DND-41 (cell line): ENCODE data around the gene HMOX1.

Experiments used
- ATAC-seq: fragments of 200-7000 bp; cut with Tn5 transposase; 3 replicates; pipeline ENCODE4 v1.9.1; 2021; ENCODE audit warnings: low read depth; ENCODE audit not compliant: insufficient read depth
- DNase-seq: peaks from one replicate; pipeline ENCODE4 v3.0.0-alpha.2; 2020
- H2AFZ ChIP-seq: 2 replicates; pipeline ENCODE4 v1.6.0; 2012; ENCODE audit warnings: low read depth, low read length
- H3K27ac ChIP-seq: 2 replicates; pipeline ENCODE4 v1.5.1; 2012; ENCODE audit warnings: low read length, inconsistent platforms
- H3K27me3 ChIP-seq: fragments of 200-600 bp; sonication (generic); 2 replicates; pipeline ENCODE4 v1.6.0; 2012; ENCODE audit warnings: low read length, mild to moderate bottlenecking, inconsistent platforms; ENCODE audit not compliant: insufficient read depth, poor library complexity
- H3K36me3 ChIP-seq: 2 replicates; pipeline ENCODE4 v1.5.1; 2012; ENCODE audit warnings: low read length, inconsistent platforms; ENCODE audit not compliant: insufficient read depth
- H3K4me1 ChIP-seq: 2 replicates; pipeline ENCODE4 v1.5.1; 2012; ENCODE audit warnings: mild to moderate bottlenecking, low read length; ENCODE audit not compliant: insufficient read depth
- H3K4me2 ChIP-seq: 2 replicates; pipeline ENCODE4 v1.6.0; 2012; ENCODE audit warnings: mild to moderate bottlenecking, moderate library complexity, low read length, inconsistent platforms; ENCODE audit not compliant: insufficient read depth
- H3K4me3 ChIP-seq, 2 experiments: fragments of 200-600 bp in 1 of 2; shearing (Covaris generic) in 1 of 2; 2 replicates each; pipeline ENCODE4 v1.5.1; 2012 to 2016; ENCODE audit warnings: inconsistent platforms in 2 of 2, low read length in 2 of 2, mild to moderate bottlenecking in 2 of 2, low read depth in 1 of 2, moderate library complexity in 1 of 2
- H3K79me2 ChIP-seq: 2 replicates; pipeline ENCODE4 v1.6.0; 2012; ENCODE audit warnings: low read length, inconsistent platforms; ENCODE audit not compliant: insufficient read depth
- H3K9ac ChIP-seq: 2 replicates; pipeline ENCODE4 v1.6.0; 2012; ENCODE audit warnings: low read depth, mild to moderate bottlenecking, inconsistent platforms, low read length, moderate library complexity
- H3K9me3 ChIP-seq: 2 replicates; pipeline ENCODE4 v1.5.1; 2012; ENCODE audit warnings: low read length, moderate library complexity, mild to moderate bottlenecking, inconsistent platforms; ENCODE audit not compliant: insufficient read depth, severe bottlenecking
- H4K20me1 ChIP-seq: 2 replicates; pipeline ENCODE4 v1.6.0; 2012; ENCODE audit warnings: low read length; ENCODE audit not compliant: insufficient read depth
- EZH2 ChIP-seq: IDR thresholded peaks from 3 replicates; pipeline ENCODE4 v1.6.1; 2012; ENCODE audit warnings: borderline replicate concordance, low read depth, mild to moderate bottlenecking, moderate library complexity, low read length, inconsistent platforms; ENCODE audit not compliant: severe bottlenecking
- TF ChIP-seq, protein P1 (sequence below): IDR thresholded peaks from 2 replicates; pipeline ENCODE4 v1.5.1; 2012; ENCODE audit warnings: borderline replicate concordance, low read length, moderate library complexity, mild to moderate bottlenecking; ENCODE audit not compliant: poor library complexity, severe bottlenecking; ENCODE audit errors: extremely low read depth

The HMOX1 gene

DNA sequence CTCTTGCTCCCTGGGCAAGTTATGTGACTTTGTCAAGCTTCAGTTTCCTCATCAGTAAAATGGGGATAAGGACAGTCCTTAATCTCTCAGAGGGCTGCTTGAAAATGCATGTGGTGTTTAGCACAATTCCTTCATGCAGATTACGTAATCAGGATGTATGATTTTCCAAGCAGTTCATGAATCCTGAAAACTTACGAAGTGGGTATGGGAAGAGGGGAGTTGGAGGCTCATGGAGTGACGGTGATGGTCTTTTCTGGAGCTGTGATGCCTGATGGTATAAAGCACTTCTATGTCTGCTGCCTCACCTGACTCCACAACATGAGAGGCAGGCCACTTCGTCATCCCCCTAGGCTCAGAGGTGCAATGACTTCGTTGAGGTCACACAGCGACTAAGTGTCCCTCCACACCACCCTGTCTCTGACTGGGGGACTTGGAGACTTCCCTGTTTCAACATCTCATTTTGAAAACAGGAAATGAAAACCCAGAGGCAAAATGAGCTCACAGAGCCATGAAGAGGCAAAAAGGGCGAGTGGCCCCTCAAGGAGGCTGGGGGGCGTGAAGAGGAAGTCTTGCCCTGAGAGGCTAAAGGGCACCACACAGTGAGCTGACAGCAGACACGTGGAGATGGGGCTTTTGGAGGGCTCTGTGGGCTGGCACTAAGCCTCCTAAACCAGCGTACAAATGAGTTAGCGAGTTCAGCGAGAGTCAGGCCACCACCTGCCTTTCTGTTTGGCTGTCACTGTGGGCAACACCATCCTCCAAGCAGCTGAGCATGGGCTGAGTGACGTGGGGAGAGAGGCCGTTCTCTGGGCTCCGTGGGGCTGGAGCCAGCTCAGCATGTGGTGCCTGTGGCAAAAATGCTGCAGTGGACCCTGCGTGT, 29.1 kb downstream of the HMOX1 start:
- no peak for TF ChIP-seq EZH2
- TF ChIP-seq, protein P1, sequence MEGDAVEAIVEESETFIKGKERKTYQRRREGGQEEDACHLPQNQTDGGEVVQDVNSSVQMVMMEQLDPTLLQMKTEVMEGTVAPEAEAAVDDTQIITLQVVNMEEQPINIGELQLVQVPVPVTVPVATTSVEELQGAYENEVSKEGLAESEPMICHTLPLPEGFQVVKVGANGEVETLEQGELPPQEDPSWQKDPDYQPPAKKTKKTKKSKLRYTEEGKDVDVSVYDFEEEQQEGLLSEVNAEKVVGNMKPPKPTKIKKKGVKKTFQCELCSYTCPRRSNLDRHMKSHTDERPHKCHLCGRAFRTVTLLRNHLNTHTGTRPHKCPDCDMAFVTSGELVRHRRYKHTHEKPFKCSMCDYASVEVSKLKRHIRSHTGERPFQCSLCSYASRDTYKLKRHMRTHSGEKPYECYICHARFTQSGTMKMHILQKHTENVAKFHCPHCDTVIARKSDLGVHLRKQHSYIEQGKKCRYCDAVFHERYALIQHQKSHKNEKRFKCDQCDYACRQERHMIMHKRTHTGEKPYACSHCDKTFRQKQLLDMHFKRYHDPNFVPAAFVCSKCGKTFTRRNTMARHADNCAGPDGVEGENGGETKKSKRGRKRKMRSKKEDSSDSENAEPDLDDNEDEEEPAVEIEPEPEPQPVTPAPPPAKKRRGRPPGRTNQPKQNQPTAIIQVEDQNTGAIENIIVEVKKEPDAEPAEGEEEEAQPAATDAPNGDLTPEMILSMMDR = no peak
- H3K4me1 ChIP-seq = peaks cover 25% of the 10 kb centered on the region; the same call in 1 of the 2 replicates
- peaks cover 96% of the 10 kb centered on the region for H3K36me3 ChIP-seq
- ATAC-seq = peak; percentile 45
- no peak for DNase-seq
- H3K79me2 ChIP-seq = peaks cover 30% of the 10 kb centered on the region
- no peak overlapping the region for H2AFZ ChIP-seq
- no peak overlapping the region for H3K9ac ChIP-seq
- 0 out of 2 replicates have a peak overlapping the region, but pooled peaks have one; percentile 6 for H3K4me2 ChIP-seq
- peaks cover 73% of the 10 kb centered on the region for H4K20me1 ChIP-seq
- H3K27me3 ChIP-seq = no peaks in the 10 kb centered on the region
- no peak overlapping the region for H3K4me3 ChIP-seq
- H3K9me3 ChIP-seq = no peaks in the 10 kb centered on the region
- peak overlapping the region; percentile 33 for H3K27ac ChIP-seq

- no peak overlapping the region for H3K9ac ChIP-seq
- peaks cover 33% of the 10 kb centered on the region for H3K79me2 ChIP-seq
- no peak overlapping the region for H2AFZ ChIP-seq
- H3K27ac ChIP-seq = peak overlapping the region; percentile 33; the same call in 1 of the 2 replicates
- H3K36me3 ChIP-seq = peaks cover 96% of the 10 kb centered on the region
- peaks cover 25% of the 10 kb centered on the region; the same call in 1 of the 2 replicates for H3K4me1 ChIP-seq
- no peak overlapping the region for H3K4me3 ChIP-seq
- H3K27me3 ChIP-seq = no peaks in the 10 kb centered on the region
- TF ChIP-seq, protein P1 = no peak
- TF ChIP-seq EZH2 = no peak
- peak overlapping the region; percentile 6; the same call in 1 of the 2 replicates for H3K4me2 ChIP-seq
- H4K20me1 ChIP-seq = peaks cover 78% of the 10 kb centered on the region
- no peaks in the 10 kb centered on the region for H3K9me3 ChIP-seq
- ATAC-seq (no peak), DNase-seq (no peak)
Measured at GRCh38 chr22:35410663-35411034, 29.8 kb downstream of the HMOX1 start.

GRCh38 chr22:35411102-35411501, 30.2 kb downstream of the HMOX1 start:
- Histone ChIP-seq H3K4me1 (peaks cover 25% of the 10 kb centered on the region; the same call in 1 of the 2 replicates), H3K27ac (no peak overlapping the region), H3K79me2 (peaks cover 33% of the 10 kb centered on the region), H4K20me1 (peaks cover 82% of the 10 kb centered on the region), H3K9me3 (no peaks in the 10 kb centered on the region), H3K27me3 (no peaks in the 10 kb centered on the region), H3K4me3 (no peak overlapping the region), H3K36me3 (peaks cover 98% of the 10 kb centered on the region), H2AFZ (no peak overlapping the region), H3K9ac (no peak overlapping the region), H3K4me2 (no peak overlapping the region)
- TF ChIP-seq, protein P1 = no peak
- TF ChIP-seq EZH2 = no peak
- ATAC-seq (no peak), DNase-seq (no peak)
